Left cardiac atrium (tissue), 4 donors: Measurements from ENCODE around the gene EIF2AK2. TPM values are rescaled to one million over a fixed set of nuclear protein-coding genes. Genes with fewer than 3 reads are reported as not detected.

Experiments used
- ATAC-seq, 2 donors: fragments of 200-7000 bp; cut with Tn5 transposase; one replicate each; pipeline ENCODE4 v1.9.1; 2020; ENCODE audit warnings: mild to moderate bottlenecking in 2 of 2, moderate library complexity in 2 of 2
- DNase-seq: peaks from one replicate; pipeline ENCODE4 v3.0.0-alpha.2; 2020
- intact Hi-C, 2 donors: fragments of 100-400 bp; cut with DNase I; formaldehyde crosslinking; loops; one replicate each; pipeline versions ENCODE4 v1.14.1 to v1.15.1; 2022 to 2023
- total RNA-seq, 2 donors: library from RNA; stranded (reverse); fragmentation: NEBNext Ultra II Directional; extraction: Animal tissue kit (Norgen Biotek cat#: 25700); gene quantifications; one replicate each; pipeline ENCODE4 v1.2.1, GENCODE V29; 2021
- donor health status: DM: no; HTN: yes; CAD: no.
- donor health status: DM: no; HTN: yes; CAD: no; lungs with severe emphysema.
- donor health status: DM: yes; HTN: yes; CAD: no.
- donor health status: Dilated cardiomyopathy.

EIF2AK2 gene
- total RNA-seq, 2 donors from 2014 or later, result 19.3 to 26.8 TPM

DNA sequence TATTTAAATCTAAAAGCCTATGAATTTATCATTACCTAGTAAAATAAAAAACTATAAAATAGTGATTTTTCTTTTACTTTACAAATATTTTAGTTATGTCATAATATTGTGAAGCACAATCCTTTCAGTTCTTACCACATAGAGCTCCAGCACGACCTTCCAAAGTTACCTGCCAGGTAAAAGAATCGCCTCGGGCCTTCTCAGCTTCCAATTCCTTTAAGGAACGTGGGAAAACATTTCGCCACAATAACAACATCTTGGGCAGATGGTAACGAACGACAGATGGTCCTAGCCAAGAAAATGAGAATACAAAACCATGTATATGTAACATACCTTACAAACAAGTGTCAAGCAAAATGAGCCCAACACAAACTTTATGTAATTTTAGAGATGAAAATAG is 96.3 kb downstream of the EIF2AK2 start:
- no peak for ATAC-seq
- no peak for DNase-seq
- intact Hi-C loops, result no loop called here

DNA sequence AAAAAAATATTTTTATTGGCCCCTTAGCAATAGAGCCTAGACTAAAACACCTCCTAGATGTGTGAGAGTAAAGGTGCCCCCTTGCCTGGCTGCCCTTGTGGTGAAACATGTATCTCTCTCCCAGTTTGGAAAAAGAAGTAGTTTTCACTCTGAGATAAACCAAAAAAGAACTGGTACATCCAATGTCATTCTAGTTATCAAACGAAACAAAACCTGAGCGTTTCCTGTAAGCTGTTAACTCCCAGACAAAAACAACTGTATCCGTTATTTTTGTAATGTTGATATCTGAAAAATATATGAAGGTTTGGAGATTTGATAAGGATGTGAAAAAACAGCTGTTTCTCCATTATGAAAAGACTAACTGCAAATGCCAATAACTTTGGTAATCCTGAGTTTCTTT is 96.9 kb downstream of the EIF2AK2 start:
- ATAC-seq (no peak), DNase-seq (no peak)
- intact Hi-C loops, result no loop called here

DNA sequence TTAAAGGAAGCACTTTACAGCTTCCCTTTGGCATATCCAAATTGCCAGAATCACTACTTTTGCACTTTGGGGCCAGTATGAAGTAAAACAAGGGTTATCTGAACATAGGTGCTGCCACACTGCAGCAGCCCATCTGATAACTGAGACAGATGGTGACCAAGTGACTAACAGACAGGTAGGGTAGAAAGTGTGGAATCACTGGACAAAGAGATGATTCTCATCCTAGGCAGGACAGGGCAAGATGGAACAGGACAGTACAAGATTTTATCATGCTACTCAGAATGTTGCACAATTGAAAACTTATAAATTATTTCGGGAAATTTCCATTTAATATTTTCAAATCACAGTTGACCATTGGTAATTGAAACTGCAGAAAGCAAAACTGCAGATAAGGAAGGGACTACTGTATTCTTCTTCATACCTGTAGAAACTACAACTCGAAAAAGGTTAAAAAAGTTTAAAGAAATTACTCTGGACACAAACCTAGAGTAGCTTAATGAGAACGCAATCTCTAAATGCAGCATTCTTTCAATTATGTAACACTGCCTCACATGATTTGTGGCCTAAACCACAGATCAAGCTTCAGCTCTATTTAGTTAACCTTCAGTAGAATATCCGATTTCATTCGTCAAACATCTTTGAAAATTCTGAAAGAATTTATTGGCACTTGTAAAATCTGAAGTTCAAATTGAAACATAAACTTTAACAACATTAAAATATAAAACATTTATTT is 104.0 kb downstream of the EIF2AK2 start:
- ATAC-seq (no peak), DNase-seq (no peak)
- intact Hi-C loops, result no loop called here

Other genes with a start within 250 kb of the EIF2AK2 start
- 10 to 100 TPM; 33.8 to 35.3 TPM for gene STRN, start 190.4 kb downstream of the EIF2AK2 start, total RNA-seq
- 10 to 100 TPM; 11.6 to 16.3 TPM for gene HEATR5B, start 72.6 kb downstream of the EIF2AK2 start, total RNA-seq
- gene GPATCH11, start 72.5 kb downstream of the EIF2AK2 start, total RNA-seq, result 1 to 10 TPM; 5.9 to 7.3 TPM
- not detected for gene SULT6B1, start 31.7 kb upstream of the EIF2AK2 start, total RNA-seq
- 10 to 100 TPM; 41.5 to 46.9 TPM for gene CEBPZOS, start 39.5 kb upstream of the EIF2AK2 start, total RNA-seq
- gene CEBPZ, start 74.6 kb upstream of the EIF2AK2 start, total RNA-seq, result 10 to 100 TPM; 33.2 to 41.9 TPM
- gene NDUFAF7, start 74.7 kb upstream of the EIF2AK2 start, total RNA-seq, result 10 to 100 TPM; 17.1 to 22.2 TPM
- gene PRKD3, start 167.9 kb upstream of the EIF2AK2 start, total RNA-seq, result 10 to 100 TPM; 15.9 to 21.0 TPM
- gene QPCT, start 187.7 kb upstream of the EIF2AK2 start, total RNA-seq, result 1 to 10 TPM; 1.4 to 2.5 TPM